IMR-90 (cell line): ENCODE results near the gene LIPN. TPM values are rescaled to one million over a fixed set of nuclear protein-coding genes. Genes with fewer than 3 reads are reported as not detected.

ENCODE experiments used
- ATAC-seq: fragments of 200-7000 bp; cut with Tn5 transposase; 2 replicates; pipeline ENCODE4 v1.9.1; 2020; ENCODE audit warnings: low read depth, mild to moderate bottlenecking, moderate library complexity
- BruUV-seq: library from RNA; stranded (reverse); fragments of 400-500 nt; replicated peaks from 2 replicates; lab custom pipeline; 2021; lab: Mats Ljungman, UMichigan
- CTCF ChIA-PET: fragments of 300-600 bp; formaldehyde crosslinking; extraction: SDS; loops from one replicate; lab custom pipeline; 2021; ENCODE audit warnings: antibody characterized with exemption; lab: Yijun Ruan, JAX
- POLR2A ChIA-PET: fragments of 300-600 bp; sonication (Branson Sonifier 250); formaldehyde crosslinking; loops from one replicate; lab custom pipeline; 2022; ENCODE audit warnings: antibody characterized with exemption; ENCODE audit not compliant: unreplicated experiment; lab: Charles Lee
- DNase-seq: peaks from one replicate; pipeline ENCODE4 v3.0.0; 2013
- H2AFZ ChIP-seq: replicated peaks from 2 replicates; pipeline ENCODE3; 2013; ENCODE audit warnings: low read length, mild to moderate bottlenecking; ENCODE audit not compliant: poor library complexity
- H2AK5ac ChIP-seq: 2 replicates; pipeline ENCODE4 v1.6.1; 2013; ENCODE audit warnings: low read depth, low read length, inconsistent platforms
- H2AK9ac ChIP-seq: replicated peaks from 2 replicates; pipeline ENCODE3; 2013; ENCODE audit warnings: mild to moderate bottlenecking, low read depth, low read length, moderate library complexity; ENCODE audit not compliant: poor library complexity
- H2BK120ac ChIP-seq: 2 replicates; pipeline ENCODE4 v1.6.1; 2013; ENCODE audit warnings: low read depth, low read length, inconsistent platforms
- H2BK15ac ChIP-seq: 3 replicates; pipeline ENCODE4 v1.6.1; 2013; ENCODE audit warnings: low read depth, low read length, inconsistent platforms
- H2BK20ac ChIP-seq: 2 replicates; pipeline ENCODE4 v1.6.1; 2013; ENCODE audit warnings: low read depth, mild to moderate bottlenecking, inconsistent platforms, low read length, moderate library complexity
- H2BK5ac ChIP-seq: 2 replicates; pipeline ENCODE4 v1.6.1; 2013; ENCODE audit warnings: mild to moderate bottlenecking, low read depth, low read length, inconsistent platforms; ENCODE audit not compliant: poor library complexity, severe bottlenecking
- H3K14ac ChIP-seq: replicated peaks from 2 replicates; pipeline ENCODE4 v1.6.1; 2013; ENCODE audit warnings: low read depth, low read length, inconsistent platforms
- H3K18ac ChIP-seq: 2 replicates; pipeline ENCODE4 v1.6.1; 2013; ENCODE audit warnings: low read depth, low read length, control low read depth
- H3K23ac ChIP-seq: 2 replicates; pipeline ENCODE4 v1.6.1; 2013; ENCODE audit warnings: low read depth, low read length, inconsistent platforms
- H3K27ac ChIP-seq: 2 replicates; pipeline ENCODE4 v1.5.1; 2013; ENCODE audit warnings: mild to moderate bottlenecking, control low read depth, low read length; ENCODE audit not compliant: insufficient read depth
- H3K27me3 ChIP-seq: 2 replicates; pipeline ENCODE4 v1.6.1; 2013; ENCODE audit warnings: low read length; ENCODE audit not compliant: control insufficient read depth, insufficient read depth
- H3K36me3 ChIP-seq: 2 replicates; pipeline ENCODE4 v1.6.1; 2013; ENCODE audit warnings: low read length, mixed read lengths; ENCODE audit not compliant: control insufficient read depth, insufficient read depth
- H3K4ac ChIP-seq: 2 replicates; pipeline ENCODE4 v1.6.1; 2013; ENCODE audit warnings: low read depth, low read length, inconsistent platforms
- H3K4me1 ChIP-seq: 2 replicates; pipeline ENCODE4 v1.6.1; 2013; ENCODE audit warnings: low read length, mixed read lengths; ENCODE audit not compliant: control insufficient read depth, insufficient read depth
- H3K4me2 ChIP-seq: 2 replicates; pipeline ENCODE4 v1.6.1; 2013; ENCODE audit warnings: low read depth, mild to moderate bottlenecking, control low read depth, low read length, moderate library complexity
- H3K4me3 ChIP-seq: 2 replicates; pipeline ENCODE4 v1.5.1; 2013; ENCODE audit warnings: low read depth, mild to moderate bottlenecking, control low read depth, low read length, moderate library complexity; ENCODE audit not compliant: insufficient read depth
- H3K56ac ChIP-seq: 2 replicates; pipeline ENCODE4 v1.6.1; 2013; ENCODE audit warnings: low read length, inconsistent platforms; ENCODE audit not compliant: insufficient read depth; ENCODE audit errors: extremely low read depth
- H3K79me1 ChIP-seq, 2 experiments: 2 replicates each; pipeline ENCODE4 v1.6.1; 2013; ENCODE audit warnings: low read length in 2 of 2, inconsistent platforms in 1 of 2, low read depth in 1 of 2
- H3K9ac ChIP-seq: 2 replicates; pipeline ENCODE4 v1.6.1; 2013; ENCODE audit warnings: low read depth, low read length, control low read depth
- H3K9me1 ChIP-seq: 2 replicates; pipeline ENCODE4 v1.6.1; 2013; ENCODE audit warnings: low read length, inconsistent platforms; ENCODE audit not compliant: insufficient read depth
- H3K9me3 ChIP-seq: 2 replicates; pipeline ENCODE4 v1.6.1; 2013; ENCODE audit warnings: low read length; ENCODE audit not compliant: control insufficient read depth, insufficient read depth
- H4K20me1 ChIP-seq: 2 replicates; pipeline ENCODE4 v1.6.1; 2013; ENCODE audit warnings: low read length, inconsistent platforms; ENCODE audit not compliant: insufficient read depth
- H4K5ac ChIP-seq: 2 replicates; pipeline ENCODE4 v1.6.1; 2013; ENCODE audit warnings: mild to moderate bottlenecking, low read depth, low read length, control low read depth
- H4K8ac ChIP-seq, 2 experiments: 2 replicates each; pipeline ENCODE4 v1.6.1; 2013; ENCODE audit warnings: low read depth in 2 of 2, low read length in 2 of 2, control low read depth in 1 of 2, inconsistent platforms in 1 of 2
- H4K91ac ChIP-seq: 2 replicates; pipeline ENCODE4 v1.6.1; 2013; ENCODE audit warnings: low read depth, low read length, inconsistent platforms; ENCODE audit not compliant: insufficient read depth
- CHD1 ChIP-seq: IDR thresholded peaks from 2 replicates; pipeline ENCODE4 v1.6.1; 2012; ENCODE audit warnings: low read depth, low read length, improper control_type of control experiment
- FOS ChIP-seq: fragments of 150-350 bp; IDR thresholded peaks from 2 replicates; pipeline ENCODE4 v1.6.1; 2016; ENCODE audit warnings: low read depth, low read length
- MAZ ChIP-seq: IDR thresholded peaks from 2 replicates; pipeline ENCODE4 v1.6.1; 2012; ENCODE audit warnings: low read depth, mild to moderate bottlenecking, low read length, improper control_type of control experiment, moderate library complexity, borderline replicate concordance
- MXI1 ChIP-seq: IDR thresholded peaks from 2 replicates; pipeline ENCODE4 v1.6.1; 2012; ENCODE audit warnings: low read depth, mild to moderate bottlenecking, low read length, moderate library complexity, borderline replicate concordance
- RCOR1 ChIP-seq: IDR thresholded peaks from 2 replicates; pipeline ENCODE4 v1.6.1; 2012; ENCODE audit warnings: mild to moderate bottlenecking, low read length, improper control_type of control experiment; ENCODE audit not compliant: insufficient replicate concordance
- SMC3 ChIP-seq: fragments of 150-350 bp; IDR thresholded peaks from 2 replicates; pipeline ENCODE4 v1.6.1; 2016; ENCODE audit warnings: low read depth, mild to moderate bottlenecking, antibody characterized with exemption, low read length, moderate library complexity
- USF2 ChIP-seq: fragments of 150-350 bp; IDR thresholded peaks from 2 replicates; pipeline ENCODE4 v1.6.1; 2017; ENCODE audit warnings: mild to moderate bottlenecking, antibody characterized with exemption, low read length, low read depth
- WGBS, 2 experiments: methylation state at CpG; one replicate each; pipeline versions ENCODE4 v1.1.5 to v1.1.7; 2013; ENCODE audit warnings: missing lambda C conversion rate in 2 of 2; ENCODE audit not compliant: insufficient read length in 1 of 2; ENCODE audit errors: extremely low coverage in 2 of 2; 5-methylcytosine and 5-hydroxymethylcytosine counted together
- dilution Hi-C: fragments of 300-500 bp; cut with HindIII; formaldehyde crosslinking; loops from one replicate; pipeline ENCODE4 v1.14.3; 2018; ENCODE audit warnings: low sequenced_read_pairs; ENCODE audit not compliant: unreplicated experiment
- in situ Hi-C: fragments of 300-500 bp; cut with MboI; formaldehyde crosslinking; loops from 3 replicates; pipeline ENCODE4 v1.14.3; 2019; ENCODE audit warnings: low sequenced_read_pairs, inconsistent platforms, mixed read lengths
- intact Hi-C: fragments of 100-400 bp; cut with micrococcal nuclease; formaldehyde crosslinking; loops from 2 replicates; pipeline ENCODE4 v1.10.0; 2022
- polyA plus RNA-seq, 3 experiments: library from polyadenylated mRNA; depleted of rRNA; stranded (reverse); fragments of >200 nt; gene quantifications; 2 replicates each; pipeline ENCODE4 v1.2.3, GENCODE V29; 2012; ENCODE audit warnings: low replicate concordance in 1 of 3
- total RNA-seq: library from RNA; depleted of rRNA; stranded (reverse); fragments of >200 nt; gene quantifications from 2 replicates; pipeline ENCODE4 v1.2.3, GENCODE V29; 2012

The LIPN gene
- total and polyA plus RNA-seq, 2 of the 4 experiments (the other 2 are of a cell fraction): not detected

GRCh38 chr10:88721392-88721791, 38.4 kb upstream of the LIPN start:
- H3K9ac ChIP-seq: no peak overlapping the region
- DNase-seq (no peak), ATAC-seq (no peak)
- no peaks in the 10 kb centered on the region for H3K36me3 ChIP-seq
- intact Hi-C loops (no loop called here), in situ Hi-C loops (no loop called here), dilution Hi-C loops (no loop called here)
- H3K4me3 ChIP-seq: no peak overlapping the region
- no peak overlapping the region for H4K91ac ChIP-seq
- no peak overlapping the region for H3K4me2 ChIP-seq
- no peak overlapping the region for H4K5ac ChIP-seq
- POLR2A ChIA-PET: no interaction called here
- no peak overlapping the region for H2AK9ac ChIP-seq
- H3K56ac ChIP-seq: no peak overlapping the region
- H2BK20ac ChIP-seq: no peak overlapping the region
- H4K8ac ChIP-seq: no peak overlapping the region
- no peak overlapping the region for H2BK120ac ChIP-seq
- H3K4ac ChIP-seq: no peak overlapping the region
- H4K20me1 ChIP-seq: no peaks in the 10 kb centered on the region
- no peak overlapping the region for H3K27ac ChIP-seq
- no peak overlapping the region for H2AFZ ChIP-seq
- no peaks in the 10 kb centered on the region for H3K9me1 ChIP-seq
- no peak overlapping the region for H2AK5ac ChIP-seq
- H3K9me3 ChIP-seq: no peaks in the 10 kb centered on the region
- no peak overlapping the region for H3K18ac ChIP-seq
- no peak overlapping the region for H3K23ac ChIP-seq
- H3K14ac ChIP-seq: no peak overlapping the region
- TF ChIP-seq FOS (no peak), MXI1 (no peak), CHD1 (no peak), RCOR1 (no peak), USF2 (no peak), SMC3 (no peak), MAZ (no peak)
- peaks cover 20% of the 10 kb centered on the region for H3K27me3 ChIP-seq
- CTCF ChIA-PET: no interaction called here
- no peak overlapping the region for H2BK15ac ChIP-seq
- no TSS peak for BruUV-seq
- WGBS, 2 experiments: 44% methylated on average over 1 of the region's 4 CpGs; no CpG with 5 or more reads in 1 of the 2 experiments
- no peaks in the 10 kb centered on the region for H3K79me1 ChIP-seq
- H3K4me1 ChIP-seq: no peaks in the 10 kb centered on the region
- no peak overlapping the region for H2BK5ac ChIP-seq
